Measurements from ENCODE around the gene NANOGP8. TPM values are rescaled to one million over a fixed set of nuclear protein-coding genes. Genes with fewer than 3 reads are reported as not detected.

NANOGP8 gene
- total RNA-seq, result 0.24 TPM in 1 of 2 replicates, not detected in the other

DNA sequence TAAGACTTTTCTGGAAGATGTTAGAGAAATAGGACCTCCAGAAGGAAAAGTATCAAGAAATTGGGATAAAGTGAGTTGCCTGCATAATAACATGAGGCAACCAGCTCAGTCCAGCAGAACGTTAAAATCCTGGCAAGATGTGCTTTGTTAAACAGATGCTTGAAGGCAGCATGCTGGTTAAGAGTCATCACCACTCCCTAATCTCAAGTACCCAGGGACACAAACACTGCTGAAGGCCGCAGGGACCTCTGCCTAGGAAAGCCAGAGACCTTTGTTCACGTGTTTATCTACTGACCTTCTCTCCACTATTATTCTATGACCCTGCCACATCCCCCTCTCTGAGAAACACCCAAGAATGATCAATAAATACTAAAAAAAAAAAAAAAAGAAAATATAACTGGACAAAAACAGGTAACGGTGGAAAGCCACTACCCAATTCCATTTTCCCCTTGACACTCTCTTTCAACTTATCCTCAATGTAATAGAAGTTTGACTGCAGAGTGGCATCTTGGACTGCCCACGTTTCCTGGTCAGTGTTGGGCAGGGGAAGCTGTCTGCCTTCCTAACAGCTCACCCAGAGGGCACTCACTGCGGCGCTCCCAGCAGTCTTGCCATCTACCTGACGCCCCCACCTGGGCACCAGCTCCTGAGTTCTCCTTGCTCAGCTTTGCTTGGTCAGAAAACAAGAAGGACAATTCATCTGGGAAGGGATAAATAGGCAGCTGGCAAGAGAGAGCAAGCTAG, at the start of gene NANOGP8:
Gene NANOGP8, minus strand, starts transcription at position 120 of the 744 bp plus-strand sequence. CDS start 185 bp downstream, outside the sequence.

Other genes with a start within 250 kb of the NANOGP8 start
- 19.5 and 22.2 TPM in 2 replicates for gene AQR, start 115.6 kb downstream of the NANOGP8 start, total RNA-seq
- gene ZNF770, start 97.0 kb downstream of the NANOGP8 start, total RNA-seq, result 48.0 and 71.4 TPM in 2 replicates